Ectodermal cell (in vitro differentiated cells): ENCODE measurements around the gene SPTLC3.

ENCODE experiments used
- H3K27ac ChIP-seq: 2 replicates; pipeline ENCODE4 v1.7.0; 2013; ENCODE audit warnings: mild to moderate bottlenecking, low read depth, low read length; ENCODE audit not compliant: insufficient read depth, poor library complexity, severe bottlenecking
- H3K27me3 ChIP-seq: 2 replicates; pipeline ENCODE4 v1.7.0; 2013; ENCODE audit warnings: mild to moderate bottlenecking, low read length; ENCODE audit not compliant: insufficient read depth, control insufficient read depth, poor library complexity, severe bottlenecking
- H3K36me3 ChIP-seq: one replicate; pipeline ENCODE4 v1.7.0; 2013; ENCODE audit warnings: low read length; ENCODE audit not compliant: control insufficient read depth, insufficient read depth
- H3K4me1 ChIP-seq: one replicate; pipeline ENCODE4 v1.7.0; 2013; ENCODE audit warnings: low read length; ENCODE audit not compliant: control insufficient read depth, insufficient read depth
- H3K4me3 ChIP-seq: 2 replicates; pipeline ENCODE4 v1.7.0; 2013; ENCODE audit warnings: low read depth, low read length, control low read depth; ENCODE audit not compliant: insufficient read depth
- H3K9me3 ChIP-seq: 2 replicates; pipeline ENCODE4 v1.7.0; 2013; ENCODE audit warnings: mild to moderate bottlenecking, low read length, moderate library complexity; ENCODE audit not compliant: control insufficient read depth
- WGBS, 2 experiments: methylation state at CpG; one replicate each; pipeline ENCODE4 v1.1.7; 2013; ENCODE audit warnings: missing lambda C conversion rate in 2 of 2; 5-methylcytosine and 5-hydroxymethylcytosine counted together

SPTLC3 gene

GRCh38 chr20:13205848-13206434 lies 197.2 kb downstream of the SPTLC3 start:
- WGBS, 2 experiments: 80 to 81% methylated on average over 4 of the region's 5 CpGs
- H3K4me1 ChIP-seq: no peaks in the 10 kb centered on the region
- no peak overlapping the region for H3K27ac ChIP-seq
- no peaks in the 10 kb centered on the region for H3K27me3 ChIP-seq
- no peak overlapping the region for H3K4me3 ChIP-seq
- no peaks in the 10 kb centered on the region for H3K36me3 ChIP-seq
- H3K9me3 ChIP-seq: no peaks in the 10 kb centered on the region

GRCh38 chr20:13207016-13207415 lies 198.2 kb downstream of the SPTLC3 start:
- no peaks in the 10 kb centered on the region for H3K27me3 ChIP-seq
- H3K36me3 ChIP-seq: no peaks in the 10 kb centered on the region
- WGBS, 2 experiments: 96 to 100% methylated on average over 1 to 2 of the region's 2 CpGs
- no peak overlapping the region for H3K4me3 ChIP-seq
- no peak overlapping the region for H3K27ac ChIP-seq
- H3K4me1 ChIP-seq: no peaks in the 10 kb centered on the region
- no peaks in the 10 kb centered on the region for H3K9me3 ChIP-seq

DNA sequence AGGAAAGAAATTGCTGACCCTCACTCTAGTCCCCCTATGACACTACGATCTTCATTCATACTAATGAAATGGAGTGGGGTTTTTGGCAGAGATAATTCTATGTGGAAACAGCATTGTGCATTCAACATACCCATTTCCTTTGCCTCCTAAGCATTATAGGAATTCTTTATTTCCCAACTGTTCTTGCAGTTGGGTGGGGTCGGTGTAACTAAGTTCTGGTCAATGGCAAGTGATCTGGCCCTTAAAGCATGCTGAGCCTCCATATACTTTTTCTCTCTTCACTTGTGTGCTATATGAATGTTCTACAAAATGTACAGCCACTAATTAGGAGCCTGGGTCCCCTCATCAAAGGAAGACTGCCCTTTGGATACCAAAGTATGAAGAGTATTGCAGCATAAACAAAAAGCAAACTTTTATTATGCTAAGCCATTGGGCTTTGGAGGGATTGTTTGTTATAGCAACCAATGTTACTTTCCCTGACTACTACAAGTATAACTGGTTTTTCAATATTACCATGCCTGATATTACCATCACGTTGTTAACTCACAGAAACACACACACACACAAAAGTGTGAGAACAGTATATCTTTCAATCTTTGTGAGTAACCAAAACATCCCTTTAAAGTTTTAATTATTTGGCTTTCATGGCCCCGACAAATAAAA lies 203.3 kb downstream of the SPTLC3 start:
- no peak overlapping the region for H3K27ac ChIP-seq
- peaks cover 14% of the 10 kb centered on the region for H3K27me3 ChIP-seq
- WGBS, 2 experiments: 72 to 73% methylated on average over 2 of the region's 4 CpGs
- H3K36me3 ChIP-seq: no peaks in the 10 kb centered on the region
- no peaks in the 10 kb centered on the region for H3K4me1 ChIP-seq
- no peak overlapping the region for H3K4me3 ChIP-seq
- H3K9me3 ChIP-seq: no peaks in the 10 kb centered on the region

- Histone ChIP-seq H3K4me3 (no peak overlapping the region), H3K27me3 (peaks cover 20% of the 10 kb centered on the region), H3K4me1 (no peaks in the 10 kb centered on the region), H3K36me3 (no peaks in the 10 kb centered on the region), H3K27ac (no peak overlapping the region), H3K9me3 (no peaks in the 10 kb centered on the region)
- 86 to 88% methylated on average over 5 of the region's 5 CpGs for WGBS, 2 experiments
These were observed 204.0 kb downstream of the SPTLC3 start for GRCh38 chr20:13212750-13213149.

DNA sequence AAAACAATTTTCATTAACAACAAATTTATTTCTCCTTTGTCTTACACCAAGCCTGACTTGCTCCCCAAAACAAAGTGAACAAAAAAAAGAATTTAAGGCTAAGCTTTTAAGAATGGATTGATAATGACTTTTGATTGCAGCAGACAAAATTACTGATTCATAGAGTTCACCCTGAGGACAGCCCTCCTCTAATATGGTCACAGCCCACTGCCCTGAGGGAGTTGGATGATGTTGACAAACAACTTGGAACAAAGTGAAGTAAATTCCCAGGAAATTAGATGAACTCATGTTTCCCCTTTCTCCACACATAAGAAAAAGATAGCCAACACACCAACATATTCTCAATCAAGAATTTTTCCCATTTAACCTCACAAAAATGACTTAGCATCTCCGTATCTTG lies 204.6 kb downstream of the SPTLC3 start:
- Histone ChIP-seq H3K9me3 (no peaks in the 10 kb centered on the region), H3K4me3 (no peak overlapping the region), H3K4me1 (no peaks in the 10 kb centered on the region), H3K36me3 (no peaks in the 10 kb centered on the region), H3K27ac (no peak overlapping the region), H3K27me3 (peaks cover 25% of the 10 kb centered on the region)
- 95% methylated on average over 1 of the region's 1 CpG for WGBS, 2 experiments

GRCh38 chr20:13216533-13216932 lies 207.8 kb downstream of the SPTLC3 start:
- no peak overlapping the region for H3K4me3 ChIP-seq
- WGBS, 2 experiments: 67 to 74% methylated on average over 1 of the region's 1 CpG
- no peaks in the 10 kb centered on the region for H3K36me3 ChIP-seq
- no peaks in the 10 kb centered on the region for H3K9me3 ChIP-seq
- peaks cover 8% of the 10 kb centered on the region for H3K4me1 ChIP-seq
- peaks cover 52% of the 10 kb centered on the region for H3K27me3 ChIP-seq
- no peak overlapping the region for H3K27ac ChIP-seq
